Keratinocyte (primary cell): ENCODE measurements around the gene BAG3. TPM values are rescaled to one million over a fixed set of nuclear protein-coding genes. Genes with fewer than 3 reads are reported as not detected.

Source experiments
- DNase-seq: peaks from one replicate; pipeline ENCODE4 v3.0.0-alpha.2; 2011; ENCODE audit warnings: low read depth, missing footprints, low spot score
- FAIRE-seq: peaks from 2 replicates; lab custom pipeline; 2011; peaks lifted over from hg19 to GRCh38; lab: Jason Lieb, UNC
- H2AFZ ChIP-seq: 2 replicates; pipeline ENCODE4 v1.6.0; 2012; ENCODE audit warnings: low read length, control low read depth, inconsistent platforms; ENCODE audit not compliant: control insufficient read depth
- H3K27ac ChIP-seq: 2 replicates; pipeline ENCODE4 v1.5.1; 2011; ENCODE audit warnings: low read length; ENCODE audit not compliant: control insufficient read depth, insufficient read depth
- H3K27me3 ChIP-seq: 3 replicates; pipeline ENCODE4 v1.6.0; 2011; ENCODE audit warnings: low read length; ENCODE audit not compliant: control insufficient read depth, insufficient read depth; ENCODE audit errors: extremely low read depth
- H3K36me3 ChIP-seq, 2 experiments: 2 replicates in 1 of 2; 3 replicates in 1 of 2; pipeline ENCODE4 v1.5.1; 2011; ENCODE audit warnings: low read length in 2 of 2, mild to moderate bottlenecking in 1 of 2; ENCODE audit not compliant: control insufficient read depth in 2 of 2, insufficient read depth in 2 of 2; ENCODE audit errors: extremely low read depth in 1 of 2
- H3K4me1 ChIP-seq: 3 replicates; pipeline ENCODE4 v1.5.1; 2011; ENCODE audit warnings: low read length; ENCODE audit not compliant: control insufficient read depth, insufficient read depth; ENCODE audit errors: extremely low read depth
- H3K4me2 ChIP-seq: 3 replicates; pipeline ENCODE4 v1.6.0; 2011; ENCODE audit warnings: low read depth, low read length; ENCODE audit not compliant: control insufficient read depth, insufficient read depth; ENCODE audit errors: extremely low read depth
- H3K4me3 ChIP-seq, 3 experiments: fragments of 200-600 bp in 1 of 3; sonication (generic) in 1 of 3; 2 replicates in 2 of 3; 3 replicates in 1 of 3; pipeline ENCODE4 v1.5.1; 2011 to 2016; ENCODE audit warnings: low read length in 3 of 3, mild to moderate bottlenecking in 3 of 3, control low read depth in 2 of 3, inconsistent platforms in 1 of 3, low read depth in 1 of 3, mixed read lengths in 1 of 3, mixed run types in 1 of 3, moderate library complexity in 1 of 3; ENCODE audit not compliant: control insufficient read depth in 2 of 3, insufficient read depth in 2 of 3; ENCODE audit errors: extremely low read depth in 1 of 3
- H3K79me2 ChIP-seq: 2 replicates; pipeline ENCODE4 v1.6.0; 2012; ENCODE audit warnings: low read length; ENCODE audit not compliant: control insufficient read depth, insufficient read depth
- H3K9ac ChIP-seq: 3 replicates; pipeline ENCODE4 v1.6.0; 2011; ENCODE audit warnings: low read length; ENCODE audit not compliant: control insufficient read depth, insufficient read depth; ENCODE audit errors: extremely low read depth
- H3K9me1 ChIP-seq: 3 replicates; pipeline ENCODE4 v1.6.0; 2011; ENCODE audit warnings: low read length; ENCODE audit not compliant: control insufficient read depth, insufficient read depth; ENCODE audit errors: extremely low read depth
- H3K9me3 ChIP-seq: 2 replicates; pipeline ENCODE4 v1.5.1; 2012; ENCODE audit warnings: low read depth, low read length; ENCODE audit not compliant: control insufficient read depth
- H4K20me1 ChIP-seq: 3 replicates; pipeline ENCODE4 v1.6.0; 2011; ENCODE audit warnings: low read length; ENCODE audit not compliant: control insufficient read depth, insufficient read depth; ENCODE audit errors: extremely low read depth
- CTCF ChIP-seq, 3 experiments: IDR thresholded peaks in 1 of 3; conservative IDR thresholded peaks in 1 of 3; optimal IDR thresholded peaks in 1 of 3; 2 replicates in 2 of 3; 3 replicates in 1 of 3; pipeline versions ENCODE3 to v1.5.1; 2011; ENCODE audit warnings: low read length in 3 of 3, mild to moderate bottlenecking in 3 of 3, moderate library complexity in 2 of 3, control low read depth in 1 of 3, inconsistent platforms in 1 of 3; ENCODE audit not compliant: insufficient read depth in 2 of 3; ENCODE audit errors: extremely low read depth in 1 of 3
- EZH2 ChIP-seq: IDR thresholded peaks from one replicate; pipeline ENCODE4 v1.6.1; 2012; ENCODE audit warnings: inconsistent platforms, mild to moderate bottlenecking, low read length, moderate library complexity
- dilution Hi-C: fragments of 300-500 bp; cut with MboI; formaldehyde crosslinking; loops from one replicate; pipeline ENCODE4 v1.7.0; 2020; ENCODE audit warnings: low sequenced_read_pairs; ENCODE audit not compliant: extremely low pct_ligation_motif_present
- polyA plus RNA-seq, 5 experiments: library from polyadenylated mRNA; depleted of rRNA in 3 of 5; stranded (reverse) in 3 of 5; stranded (forward) in 1 of 5; unstranded in 1 of 5; fragments of >200 nt; gene quantifications; 1 replicate in 1 of 5; 2 replicates in 3 of 5; 3 replicates in 1 of 5; pipeline versions ENCODE4 v1.2.1 to v1.2.3, GENCODE V29; 2011 to 2012; ENCODE audit warnings: missing spikeins in 2 of 5, low read depth in 1 of 5, low replicate concordance in 1 of 5

BAG3 gene
- polyA plus RNA-seq, 1 donor (not counting 4 experiments of a cell fraction or from before 2014, with no cell fraction given): 26.2 TPM

- H3K36me3 ChIP-seq: no peaks in the 10 kb centered on the region
- H3K79me2 ChIP-seq: no peaks in the 10 kb centered on the region
- TF ChIP-seq CTCF (optimal IDR thresholded peaks at IDR 0.05 in 1 of 3, IDR thresholded peaks at IDR 0.05 in 1 of 3, conservative IDR thresholded peaks at IDR 0.05 in 1 of 3; ENCODE audit: extremely low read depth in 1 of 3, insufficient read depth in 2 of 3, low read length in 3 of 3) (no peak), EZH2 (no peak)
- H3K4me1 ChIP-seq: no peaks in the 10 kb centered on the region
- H3K27ac ChIP-seq: no peak overlapping the region
- no peaks in the 10 kb centered on the region for H4K20me1 ChIP-seq
- H3K9me3 ChIP-seq: no peaks in the 10 kb centered on the region
- FAIRE-seq (no peak), DNase-seq (no peak)
- H2AFZ ChIP-seq: no peak overlapping the region
- no peak overlapping the region for H3K4me3 ChIP-seq
- dilution Hi-C loops: no loop called here
- no peak overlapping the region for H3K9ac ChIP-seq
- H3K9me1 ChIP-seq: no peaks in the 10 kb centered on the region
- H3K4me2 ChIP-seq: no peak overlapping the region
- H3K27me3 ChIP-seq: no peaks in the 10 kb centered on the region
Observed at GRCh38 chr10:119609516-119609915, 41.7 kb upstream of the BAG3 start.

GRCh38 chr10:119611433-119611832 lies 39.7 kb upstream of the BAG3 start:
- TF ChIP-seq CTCF (optimal IDR thresholded peaks at IDR 0.05 in 1 of 3, IDR thresholded peaks at IDR 0.05 in 1 of 3, conservative IDR thresholded peaks at IDR 0.05 in 1 of 3; ENCODE audit: extremely low read depth in 1 of 3, insufficient read depth in 2 of 3, low read length in 3 of 3) (no peak), EZH2 (no peak)

More at GRCh38 chr10:119611433-119611832, 39.7 kb upstream of the BAG3 start:
- Histone ChIP-seq H3K9me1 (no peaks in the 10 kb centered on the region), H4K20me1 (no peaks in the 10 kb centered on the region), H3K27me3 (no peaks in the 10 kb centered on the region), H3K79me2 (no peaks in the 10 kb centered on the region), H3K27ac (no peak overlapping the region), H3K4me3 (no peak overlapping the region), H3K4me2 (no peak overlapping the region), H3K9ac (no peak overlapping the region), H3K36me3 (no peaks in the 10 kb centered on the region), H2AFZ (no peak overlapping the region), H3K9me3 (no peaks in the 10 kb centered on the region), H3K4me1 (no peaks in the 10 kb centered on the region)
- dilution Hi-C loops: no loop called here
- FAIRE-seq: no peak
- no peak for DNase-seq
